Smooth muscle cell of the brain vasculature (primary cell): ENCODE data around the gene FGGY.
"Not testable (repeated sequence)": the region's sequence is repeated elsewhere in the genome, so short reads cannot be mapped to it uniquely, and the experiment has no call there.

Experiments used
- DNase-seq: peaks from one replicate; pipeline ENCODE4 v3.0.0-alpha.2; 2012; ENCODE audit warnings: low read depth, low spot score

The FGGY gene, protein sequence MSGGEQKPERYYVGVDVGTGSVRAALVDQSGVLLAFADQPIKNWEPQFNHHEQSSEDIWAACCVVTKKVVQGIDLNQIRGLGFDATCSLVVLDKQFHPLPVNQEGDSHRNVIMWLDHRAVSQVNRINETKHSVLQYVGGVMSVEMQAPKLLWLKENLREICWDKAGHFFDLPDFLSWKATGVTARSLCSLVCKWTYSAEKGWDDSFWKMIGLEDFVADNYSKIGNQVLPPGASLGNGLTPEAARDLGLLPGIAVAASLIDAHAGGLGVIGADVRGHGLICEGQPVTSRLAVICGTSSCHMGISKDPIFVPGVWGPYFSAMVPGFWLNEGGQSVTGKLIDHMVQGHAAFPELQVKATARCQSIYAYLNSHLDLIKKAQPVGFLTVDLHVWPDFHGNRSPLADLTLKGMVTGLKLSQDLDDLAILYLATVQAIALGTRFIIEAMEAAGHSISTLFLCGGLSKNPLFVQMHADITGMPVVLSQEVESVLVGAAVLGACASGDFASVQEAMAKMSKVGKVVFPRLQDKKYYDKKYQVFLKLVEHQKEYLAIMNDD

DNA sequence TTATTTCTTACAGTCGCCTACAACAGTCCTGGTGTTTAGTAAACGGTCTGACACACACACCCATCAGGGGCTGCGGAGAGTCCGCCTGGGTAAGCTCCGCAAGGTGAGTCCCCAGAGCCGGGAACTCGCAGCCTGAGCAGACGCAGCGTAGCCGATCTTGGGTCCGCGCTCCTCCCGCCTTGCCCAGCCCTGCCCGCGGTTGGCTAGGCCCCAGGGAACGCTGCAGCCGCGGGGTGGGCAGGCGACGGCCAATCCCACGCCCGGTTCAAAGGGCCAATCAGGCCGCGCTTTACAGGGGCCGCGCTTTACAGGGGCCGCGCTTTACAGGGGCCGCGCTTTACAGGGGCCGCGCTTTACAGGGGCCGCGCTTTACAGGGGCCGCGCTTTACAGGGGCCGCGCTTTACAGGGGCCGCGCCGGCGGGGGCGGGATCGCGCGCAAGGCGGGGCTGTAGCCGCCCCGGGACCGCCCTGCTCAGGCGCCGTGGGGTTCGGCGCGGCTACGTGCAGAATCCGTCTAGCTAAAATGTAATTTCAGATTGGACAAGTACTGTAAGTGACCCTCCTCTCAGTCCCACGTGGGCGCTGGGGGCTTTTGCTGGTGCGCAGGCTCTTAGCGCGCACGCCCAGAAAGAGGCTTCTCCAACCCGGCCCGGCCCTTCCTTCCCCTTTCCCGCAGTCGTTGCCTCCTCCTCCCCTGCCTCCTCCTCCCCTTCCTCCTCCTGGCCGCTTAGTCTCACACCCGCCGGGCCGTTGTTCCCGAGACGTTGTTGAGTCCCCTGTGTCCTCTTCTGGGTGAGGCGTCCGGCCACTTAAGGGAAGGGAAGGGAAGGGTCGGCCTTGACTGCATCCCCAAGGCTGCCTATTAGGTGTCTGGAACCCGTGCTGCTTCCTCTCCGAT, at the start of gene FGGY:
Gene FGGY, plus strand, starts transcription at position 737 of the 899 bp plus-strand sequence. CDS start 24,456 bp downstream, outside the sequence.
- peak; percentile 98 for DNase-seq

- DNase-seq: no peak
These were observed 48.1 kb upstream of the FGGY start for GRCh38 chr1:59248758-59249157.

- no peak for DNase-seq
These were observed 47.3 kb upstream of the FGGY start for GRCh38 chr1:59249396-59250137.

GRCh38 chr1:59251061-59251460, 45.8 kb upstream of the FGGY start:
- DNase-seq: not testable (repeated sequence)

DNA sequence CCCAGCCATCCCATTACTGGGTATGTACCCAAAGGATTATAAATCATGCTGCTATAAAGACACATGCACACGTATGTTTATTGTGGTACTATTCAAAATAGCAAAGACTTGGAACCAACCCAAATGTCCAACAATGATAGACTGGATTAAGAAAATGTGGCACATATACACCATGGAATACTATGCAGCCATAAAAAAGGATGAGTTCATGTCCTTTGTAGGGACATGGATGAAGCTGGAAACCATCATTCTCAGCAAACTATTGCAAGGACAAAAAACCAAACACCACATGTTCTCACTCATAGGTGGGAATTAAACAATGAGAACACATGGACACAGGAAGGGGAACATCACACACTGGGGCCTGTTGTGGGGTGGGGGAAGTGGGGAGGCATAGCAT, 40.5 kb upstream of the FGGY start:
- not testable (repeated sequence) for DNase-seq

DNA sequence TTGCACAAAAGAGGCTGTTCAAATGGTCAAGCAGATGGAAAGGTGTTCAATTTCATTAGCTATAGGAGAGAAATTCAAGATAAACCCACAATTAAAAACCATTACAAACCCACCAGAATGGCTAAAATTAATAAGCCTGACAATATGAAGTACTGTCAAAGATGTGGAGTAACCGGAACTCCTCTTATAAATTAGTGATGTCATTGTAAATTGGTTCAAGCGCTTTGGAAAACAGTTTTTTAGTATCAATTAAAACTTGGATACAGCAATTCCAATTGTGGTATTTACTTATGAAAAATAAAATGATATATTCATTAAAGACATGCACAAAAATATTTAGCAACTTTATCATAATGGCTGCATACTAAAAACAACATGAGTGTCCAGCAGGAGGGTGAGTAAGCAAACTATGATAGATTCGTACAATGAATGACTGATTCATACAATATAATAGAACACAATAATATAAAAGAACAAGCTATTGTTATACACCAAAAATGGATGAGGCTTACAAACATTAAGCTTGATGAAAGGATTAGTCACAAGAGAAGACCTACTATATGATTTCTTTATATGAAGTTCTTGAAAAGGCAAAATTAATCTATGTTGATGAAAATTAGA, 38.4 kb upstream of the FGGY start:
- DNase-seq: no peak

DNA sequence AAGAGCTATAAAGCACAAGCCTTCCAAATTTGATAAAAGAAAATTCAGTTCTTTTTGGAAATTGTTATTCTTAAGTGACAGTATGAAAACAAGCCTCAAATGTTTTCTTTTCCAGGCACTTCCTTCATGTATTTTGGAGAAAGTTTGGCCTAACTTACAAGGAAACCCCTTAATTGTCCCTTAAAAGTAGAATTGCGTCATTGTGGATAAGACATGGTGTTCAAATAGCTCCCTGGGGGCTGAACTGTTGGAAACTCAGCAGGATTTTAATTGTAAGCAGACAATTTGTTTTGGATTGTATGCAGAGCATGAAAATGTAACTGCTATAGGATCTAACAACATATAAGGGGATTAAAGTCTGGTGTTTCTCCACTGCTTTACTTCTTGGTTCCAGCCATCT, 35.4 kb upstream of the FGGY start:
- no peak for DNase-seq

DNA sequence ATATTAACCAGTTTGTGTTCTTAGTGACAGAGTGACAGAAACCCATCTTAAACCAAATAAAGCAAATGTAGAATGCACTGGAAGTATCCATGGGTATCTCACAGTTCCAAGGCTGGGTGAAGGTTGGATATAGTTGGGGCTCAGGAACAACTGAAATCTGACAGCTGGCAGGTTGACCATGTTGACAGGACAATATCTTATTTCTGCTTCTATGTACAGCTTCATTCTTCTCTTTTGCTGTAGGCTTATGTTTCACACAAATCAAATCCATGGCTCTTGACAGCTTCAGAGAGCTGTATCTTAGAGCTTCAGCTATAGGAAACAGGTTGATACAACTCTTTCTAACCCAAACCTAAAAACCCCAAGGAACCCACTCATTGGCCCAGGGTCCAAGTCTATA, 34.3 kb upstream of the FGGY start:
- DNase-seq: no peak

DNA sequence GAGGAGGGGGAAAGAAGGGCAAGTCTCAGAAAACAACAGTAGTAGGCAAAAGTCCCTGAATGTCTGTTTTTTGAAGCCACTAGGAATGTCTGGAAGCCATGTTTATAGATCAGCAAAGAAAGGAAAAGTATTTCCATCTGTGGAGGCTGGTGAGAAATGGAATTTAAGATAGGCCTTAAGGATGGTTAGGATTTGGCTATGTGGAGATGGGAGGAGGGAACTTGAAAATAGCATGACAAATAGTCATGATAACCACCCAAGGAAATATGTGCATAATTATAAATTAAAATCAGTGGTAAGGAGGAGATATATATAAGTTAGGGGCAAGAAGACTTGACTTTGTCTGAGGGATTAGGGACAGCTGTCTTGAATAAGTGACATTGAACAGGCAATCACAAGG, 33.8 kb upstream of the FGGY start:
- DNase-seq: no peak

DNA sequence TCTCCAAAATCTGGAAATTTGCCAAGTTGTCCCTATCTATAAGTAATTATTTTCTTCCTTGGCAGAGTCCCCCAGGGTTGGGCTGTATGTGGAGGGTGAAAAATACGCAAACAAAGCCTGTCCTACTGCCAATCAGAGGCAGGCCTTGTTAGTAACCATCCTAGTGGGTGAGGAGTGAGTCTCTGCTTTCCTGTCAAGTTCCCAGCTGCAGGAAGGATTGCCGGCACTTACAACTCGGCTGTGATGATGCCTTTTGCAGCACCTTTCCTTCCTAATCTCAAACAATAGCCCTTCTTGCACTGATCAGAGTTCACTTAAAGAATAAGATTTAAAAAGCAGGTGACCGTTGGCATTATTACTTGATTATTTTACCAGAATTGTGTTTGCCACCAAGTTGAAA, 31.3 kb upstream of the FGGY start:
- DNase-seq: no peak

DNA sequence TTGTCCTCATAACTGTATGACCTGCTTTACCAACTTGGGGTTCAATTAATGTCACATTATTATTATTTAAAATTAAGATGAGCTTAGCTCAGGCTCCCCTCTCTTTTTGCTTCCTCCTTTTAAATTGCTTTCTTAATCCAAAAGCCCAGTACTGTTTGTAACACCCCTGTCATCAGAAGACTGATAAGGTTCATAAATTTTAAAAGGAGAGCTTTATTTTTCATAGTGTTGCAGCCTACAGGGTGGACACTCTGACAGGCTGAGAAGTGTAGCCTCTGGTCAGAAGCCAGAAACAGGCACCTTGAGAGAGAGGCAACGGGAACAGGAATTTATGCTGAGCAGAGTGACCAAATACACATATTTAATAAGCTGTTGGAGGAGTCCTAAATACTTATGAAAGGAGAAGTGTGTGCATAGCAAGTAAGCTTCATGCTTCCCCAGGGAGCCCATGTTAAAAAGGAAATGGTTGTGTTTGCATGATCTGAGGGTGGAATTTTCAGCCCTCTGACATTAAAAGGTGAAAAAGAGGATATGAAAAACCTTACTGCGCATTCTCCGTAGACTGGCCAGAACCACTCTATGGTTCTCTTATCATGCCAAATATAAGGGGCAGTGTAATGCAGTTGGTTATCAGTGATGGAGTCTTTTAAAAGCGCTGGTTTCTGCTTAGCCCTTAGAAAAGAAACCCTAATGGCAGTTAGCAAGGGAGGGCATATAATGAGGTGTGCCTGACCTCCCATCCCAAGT, 30.5 kb upstream of the FGGY start:
- DNase-seq: no peak

DNA sequence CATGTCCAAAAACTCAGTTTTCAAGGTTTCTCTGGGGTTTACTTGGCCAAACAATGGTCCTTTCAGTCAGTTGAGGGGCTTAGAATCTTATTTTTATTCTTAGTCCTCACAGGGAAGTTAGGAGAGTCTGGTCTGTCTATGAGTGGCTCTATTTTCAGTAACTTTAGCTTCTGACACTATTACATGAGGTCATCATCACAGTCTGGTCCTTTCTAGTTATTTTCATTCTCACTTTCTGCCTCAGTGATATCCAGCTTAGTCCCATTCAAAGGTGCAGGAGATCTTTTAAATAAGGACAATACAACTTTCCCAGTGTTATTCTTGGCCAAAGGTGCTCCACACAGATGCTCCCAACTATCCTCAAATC, 30.0 kb upstream of the FGGY start:
- DNase-seq: no peak

DNA sequence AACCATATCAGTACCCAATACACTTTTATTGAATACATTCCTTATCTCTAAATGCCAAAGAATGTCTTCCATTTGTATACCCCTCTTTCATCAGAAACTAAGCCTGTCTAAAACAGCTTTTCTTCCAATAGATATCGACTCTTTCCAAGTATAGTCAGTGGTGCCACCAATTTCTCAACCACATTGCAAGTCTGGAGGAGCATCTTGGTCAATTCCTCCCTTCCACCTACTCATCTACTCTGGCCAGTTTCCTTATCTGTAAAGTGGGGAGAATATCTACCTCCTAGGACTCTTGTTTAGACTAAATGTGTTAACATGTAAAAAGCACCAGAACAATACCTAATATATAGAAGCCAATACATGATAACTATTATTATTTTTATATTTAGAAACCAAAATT, 28.5 kb upstream of the FGGY start:
- no peak for DNase-seq

DNA sequence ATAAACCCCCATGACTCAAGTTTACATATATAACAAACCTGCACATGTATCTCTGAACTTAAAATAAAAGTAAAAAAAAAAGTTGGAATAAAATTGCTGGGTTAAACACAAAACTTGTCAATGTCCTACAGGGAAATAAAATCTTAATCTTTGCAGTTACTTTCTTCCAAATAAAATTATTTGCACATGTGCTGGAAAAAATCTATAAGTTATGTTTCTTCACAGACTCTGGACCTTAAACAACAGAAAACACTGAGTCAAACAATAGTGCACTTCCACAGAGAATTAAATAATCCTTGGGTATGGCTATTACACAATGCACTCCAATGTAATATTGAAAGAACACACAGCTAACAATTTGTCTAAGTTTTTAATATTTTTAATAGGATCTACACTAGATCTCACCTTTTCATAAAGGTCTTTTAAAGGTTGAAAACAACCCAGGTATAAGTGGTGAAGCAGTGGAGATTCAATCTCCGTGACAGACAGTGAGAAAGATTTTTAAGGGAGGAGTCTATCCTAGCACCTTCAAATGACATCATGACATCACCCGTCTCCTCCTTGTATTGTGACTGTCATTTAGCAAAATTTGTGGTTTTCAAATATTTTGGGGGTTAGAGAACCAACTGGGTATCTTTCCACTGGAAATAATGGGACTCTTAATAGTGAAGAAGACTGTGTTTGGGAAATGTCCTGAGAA, 25.2 kb upstream of the FGGY start:
- DNase-seq: no peak

GRCh38 chr1:59272507-59272906, 24.4 kb upstream of the FGGY start:
- no peak for DNase-seq

GRCh38 chr1:59276439-59276851, 20.4 kb upstream of the FGGY start:
- no peak for DNase-seq

GRCh38 chr1:59278780-59279354, 18.0 kb upstream of the FGGY start:
- no peak for DNase-seq

- no peak for DNase-seq
These were observed 17.2 kb upstream of the FGGY start for GRCh38 chr1:59279645-59280044.

DNA sequence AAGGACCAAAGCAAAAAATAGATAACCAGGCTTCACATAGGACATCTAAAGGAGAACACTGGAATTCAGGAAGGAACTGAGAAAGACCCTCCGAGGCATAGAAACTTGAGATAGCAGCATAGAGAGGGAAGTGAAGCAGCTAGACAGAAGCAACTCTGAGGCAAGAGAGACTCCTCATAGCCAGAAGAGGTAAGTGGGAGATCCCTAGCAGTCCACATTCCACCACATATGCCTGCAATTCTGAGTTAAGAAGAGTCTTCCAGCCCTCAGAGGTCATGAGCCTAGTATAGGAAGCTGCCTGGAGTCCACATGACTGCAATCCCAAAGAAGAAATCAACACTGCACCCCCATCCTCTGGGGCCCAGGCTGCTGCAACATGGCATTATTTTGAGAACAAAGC, 13.9 kb upstream of the FGGY start:
- no peak for DNase-seq

GRCh38 chr1:59285691-59286090, 11.2 kb upstream of the FGGY start:
- DNase-seq: no peak
